Parathyroid adenoma (tissue), 2 donors: ENCODE data around the gene CFAP299.

Experiments
- H2AFZ ChIP-seq: fragments of 300-600 bp; sonication (generic); one replicate; pipeline ENCODE4 v1.7.0; 2017; ENCODE audit warnings: antibody characterized with exemption, mild to moderate bottlenecking
- H3K27ac ChIP-seq: fragments of 300-600 bp; sonication (generic); one replicate; pipeline ENCODE4 v1.7.0; 2017
- H3K27me3 ChIP-seq: fragments of 300-600 bp; sonication (generic); one replicate; pipeline ENCODE4 v1.7.0; 2017; ENCODE audit warnings: low read length; ENCODE audit not compliant: control insufficient read depth, insufficient read depth
- H3K36me3 ChIP-seq: fragments of 300-600 bp; sonication (generic); one replicate; pipeline ENCODE4 v1.7.0; 2017; ENCODE audit warnings: low read length; ENCODE audit not compliant: control insufficient read depth, insufficient read depth
- H3K4me1 ChIP-seq: fragments of 300-600 bp; sonication (generic); one replicate; pipeline ENCODE4 v1.7.0; 2017; ENCODE audit warnings: control low read depth
- H3K4me2 ChIP-seq: fragments of 300-600 bp; sonication (generic); one replicate; pipeline ENCODE4 v1.7.0; 2017; ENCODE audit warnings: low read length
- H3K4me3 ChIP-seq: fragments of 300-600 bp; sonication (generic); one replicate; pipeline ENCODE4 v1.7.0; 2017; ENCODE audit warnings: low read depth, low read length
- H3K79me2 ChIP-seq: fragments of 300-600 bp; sonication (generic); one replicate; pipeline ENCODE4 v1.7.0; 2017; ENCODE audit warnings: control low read depth
- H3K9ac ChIP-seq: fragments of 300-600 bp; sonication (generic); one replicate; pipeline ENCODE4 v1.7.0; 2017; ENCODE audit warnings: mild to moderate bottlenecking
- H3K9me3 ChIP-seq: fragments of 300-600 bp; sonication (generic); one replicate; pipeline ENCODE4 v1.7.0; 2017; ENCODE audit warnings: low read length; ENCODE audit not compliant: control insufficient read depth
- CTCF ChIP-seq: fragments of 300-600 bp; sonication (generic); IDR thresholded peaks from one replicate; pipeline ENCODE4 v1.7.0; 2017; ENCODE audit warnings: antibody characterized with exemption, mild to moderate bottlenecking
- donor health status: primary hyperparathyroidism.

The CFAP299 gene

GRCh38 chr4:80878218-80878617 is 542.7 kb downstream of the CFAP299 start:
- H3K4me3 ChIP-seq, result no peak overlapping the region
- no peaks in the 10 kb centered on the region for H3K9me3 ChIP-seq
- TF ChIP-seq CTCF, result no peak
- no peaks in the 10 kb centered on the region for H3K4me1 ChIP-seq
- no peaks in the 10 kb centered on the region for H3K79me2 ChIP-seq
- H3K36me3 ChIP-seq, result no peaks in the 10 kb centered on the region
- H3K4me2 ChIP-seq, result no peak overlapping the region
- H3K27me3 ChIP-seq, result no peaks in the 10 kb centered on the region
- H3K9ac ChIP-seq, result no peak overlapping the region
- no peak overlapping the region for H2AFZ ChIP-seq
- no peak overlapping the region for H3K27ac ChIP-seq

- Histone ChIP-seq H3K9me3 (no peaks in the 10 kb centered on the region), H3K79me2 (no peaks in the 10 kb centered on the region), H3K4me3 (no peak overlapping the region), H3K9ac (no peak overlapping the region), H3K27ac (no peak overlapping the region), H3K27me3 (no peaks in the 10 kb centered on the region), H3K36me3 (no peaks in the 10 kb centered on the region), H3K4me2 (no peak overlapping the region), H2AFZ (no peak overlapping the region), H3K4me1 (no peaks in the 10 kb centered on the region)
- TF ChIP-seq CTCF, result no peak
Measured at GRCh38 chr4:80897537-80898303, 562.2 kb downstream of the CFAP299 start.

GRCh38 chr4:80900908-80901307 is 565.4 kb downstream of the CFAP299 start:
- Histone ChIP-seq H2AFZ (no peak overlapping the region), H3K27ac (no peak overlapping the region), H3K4me3 (no peak overlapping the region), H3K9ac (no peak overlapping the region), H3K4me2 (no peak overlapping the region), H3K4me1 (no peaks in the 10 kb centered on the region), H3K9me3 (no peaks in the 10 kb centered on the region), H3K79me2 (no peaks in the 10 kb centered on the region), H3K27me3 (no peaks in the 10 kb centered on the region), H3K36me3 (no peaks in the 10 kb centered on the region)
- no peak for TF ChIP-seq CTCF

GRCh38 chr4:80903020-80903419 is 567.5 kb downstream of the CFAP299 start:
- no peaks in the 10 kb centered on the region for H3K4me1 ChIP-seq
- TF ChIP-seq CTCF, result no peak
- H3K4me3 ChIP-seq, result no peak overlapping the region
- H3K27me3 ChIP-seq, result no peaks in the 10 kb centered on the region
- no peak overlapping the region for H3K9ac ChIP-seq
- no peaks in the 10 kb centered on the region for H3K79me2 ChIP-seq
- no peaks in the 10 kb centered on the region for H3K36me3 ChIP-seq
- H2AFZ ChIP-seq, result no peak overlapping the region
- no peaks in the 10 kb centered on the region for H3K9me3 ChIP-seq
- no peak overlapping the region for H3K27ac ChIP-seq
- H3K4me2 ChIP-seq, result no peak overlapping the region

- Histone ChIP-seq H3K79me2 (no peaks in the 10 kb centered on the region), H3K27ac (no peak overlapping the region)
Measured at GRCh38 chr4:80909938-80910337, 574.4 kb downstream of the CFAP299 start.

More at GRCh38 chr4:80909938-80910337, 574.4 kb downstream of the CFAP299 start:
- no peaks in the 10 kb centered on the region for H3K36me3 ChIP-seq
- H3K9ac ChIP-seq, result no peak overlapping the region
- no peak overlapping the region for H2AFZ ChIP-seq
- no peaks in the 10 kb centered on the region for H3K27me3 ChIP-seq
- peaks cover 4% of the 10 kb centered on the region for H3K9me3 ChIP-seq
- no peak overlapping the region for H3K4me2 ChIP-seq
- H3K4me1 ChIP-seq, result no peaks in the 10 kb centered on the region
- H3K4me3 ChIP-seq, result no peak overlapping the region
- no peak for TF ChIP-seq CTCF
